Breast epithelium (tissue), 4 donors: Measurements from ENCODE around the gene ZMIZ1. TPM values are rescaled to one million over a fixed set of nuclear protein-coding genes. Genes with fewer than 3 reads are reported as not detected.
A peak's percentile ranks its signal among the peaks of the same experiment; 100 is the strongest.

Experiments used
- DNase-seq, 2 donors: peaks; one replicate each; pipeline ENCODE4 v3.0.0-alpha.2; 2019; ENCODE audit warnings: low spot score in 2 of 2
- H3K27ac ChIP-seq, 2 donors: fragments of 200-600 bp; sonication (generic) in 1 of 2; one replicate each; pipeline ENCODE4 v1.5.1; 2016 to 2019; ENCODE audit warnings: mild to moderate bottlenecking in 1 of 2
- H3K27me3 ChIP-seq, 2 donors: fragments of 200-600 bp; sonication (generic) in 1 of 2; one replicate each; pipeline versions ENCODE4 v1.5.1 to v1.6.0; 2017 to 2019; ENCODE audit warnings: control low read depth in 1 of 2, mild to moderate bottlenecking in 1 of 2
- H3K36me3 ChIP-seq: fragments of 200-600 bp; one replicate; pipeline ENCODE4 v1.5.1; 2019
- H3K4me1 ChIP-seq, 2 donors: fragments of 200-600 bp; sonication (generic); one replicate each; pipeline ENCODE4 v1.5.1; 2016 to 2019; ENCODE audit warnings: control low read depth in 1 of 2
- H3K4me3 ChIP-seq, 3 donors: fragments of 200-600 bp; sonication (generic); 1 replicate in 2 of 3; 2 replicates in 1 of 3; pipeline ENCODE4 v1.5.1; 2016 to 2019; ENCODE audit warnings: mild to moderate bottlenecking in 3 of 3, moderate library complexity in 2 of 3
- H3K9me3 ChIP-seq, 2 donors: fragments of 200-600 bp; sonication (generic) in 1 of 2; one replicate each; pipeline ENCODE4 v1.5.1; 2016 to 2019; ENCODE audit warnings: control low read depth in 1 of 2
- POLR2A ChIP-seq: fragments of 450-650 bp; IDR thresholded peaks from one replicate; pipeline ENCODE4 v1.6.1; 2016; ENCODE audit warnings: antibody characterized with exemption, mild to moderate bottlenecking, moderate library complexity
- POLR2AphosphoS5 ChIP-seq, 3 donors: sonication (generic); formaldehyde crosslinking; IDR thresholded peaks; one replicate each; pipeline ENCODE4 v1.6.1; 2017; ENCODE audit warnings: antibody characterized with exemption in 3 of 3
- intact Hi-C: fragments of 100-400 bp; cut with DNase I; formaldehyde crosslinking; loops from one replicate; pipeline ENCODE4 v1.15.1; 2023; ENCODE audit warnings: low total_unique reads
- total RNA-seq, 3 donors: library from RNA; depleted of rRNA; stranded (reverse); fragments of >200 nt; gene quantifications; one replicate each; pipeline ENCODE4 v1.1.0, GENCODE V29; 2016
- TF ChIP-seq, protein P1 (sequence below), 3 donors: fragments of 450-650 bp; IDR thresholded peaks; one replicate each; pipeline ENCODE4 v1.5.1; 2016 to 2017; ENCODE audit warnings: antibody characterized with exemption in 3 of 3, mild to moderate bottlenecking in 3 of 3, moderate library complexity in 3 of 3

The ZMIZ1 gene
- total RNA-seq, 3 donors from 2014 or later = 34.4 to 63.7 (median 39.8) TPM

DNA sequence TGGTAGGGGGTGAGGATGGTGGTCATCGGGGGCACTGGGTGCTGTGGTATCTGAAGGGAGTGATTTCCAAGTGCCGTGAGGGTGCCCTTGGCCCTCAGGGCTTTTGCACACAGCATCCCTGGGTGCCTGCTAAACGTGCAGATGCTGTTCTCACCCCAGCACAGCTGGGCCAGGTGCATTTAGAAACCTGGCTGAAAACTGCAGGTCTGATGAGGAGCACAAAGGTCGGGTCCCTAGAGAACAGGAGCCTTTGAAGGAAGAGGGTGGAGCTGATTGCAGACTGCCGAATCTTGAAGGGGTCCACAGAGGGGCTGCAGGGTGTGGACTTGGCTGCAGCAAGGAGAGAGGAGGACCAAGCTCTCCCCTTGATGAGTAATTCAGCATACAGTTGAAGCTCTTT lies 32.0 kb downstream of the ZMIZ1 start:
- Histone ChIP-seq H3K27ac (peak overlapping the region; percentile 90), H3K4me1 (peaks cover 25 to 56% of the 10 kb centered on the region in 2 donors), H3K27me3 (no peaks in the 10 kb centered on the region), H3K4me3 (no peak overlapping the region), H3K9me3 (no peaks in the 10 kb centered on the region), H3K36me3 (no peaks in the 10 kb centered on the region)
- TF ChIP-seq POLR2A (no peak), POLR2AphosphoS5 (IDR thresholded peaks at IDR 0.05) (no peak)
- TF ChIP-seq, protein P1, sequence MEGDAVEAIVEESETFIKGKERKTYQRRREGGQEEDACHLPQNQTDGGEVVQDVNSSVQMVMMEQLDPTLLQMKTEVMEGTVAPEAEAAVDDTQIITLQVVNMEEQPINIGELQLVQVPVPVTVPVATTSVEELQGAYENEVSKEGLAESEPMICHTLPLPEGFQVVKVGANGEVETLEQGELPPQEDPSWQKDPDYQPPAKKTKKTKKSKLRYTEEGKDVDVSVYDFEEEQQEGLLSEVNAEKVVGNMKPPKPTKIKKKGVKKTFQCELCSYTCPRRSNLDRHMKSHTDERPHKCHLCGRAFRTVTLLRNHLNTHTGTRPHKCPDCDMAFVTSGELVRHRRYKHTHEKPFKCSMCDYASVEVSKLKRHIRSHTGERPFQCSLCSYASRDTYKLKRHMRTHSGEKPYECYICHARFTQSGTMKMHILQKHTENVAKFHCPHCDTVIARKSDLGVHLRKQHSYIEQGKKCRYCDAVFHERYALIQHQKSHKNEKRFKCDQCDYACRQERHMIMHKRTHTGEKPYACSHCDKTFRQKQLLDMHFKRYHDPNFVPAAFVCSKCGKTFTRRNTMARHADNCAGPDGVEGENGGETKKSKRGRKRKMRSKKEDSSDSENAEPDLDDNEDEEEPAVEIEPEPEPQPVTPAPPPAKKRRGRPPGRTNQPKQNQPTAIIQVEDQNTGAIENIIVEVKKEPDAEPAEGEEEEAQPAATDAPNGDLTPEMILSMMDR (IDR thresholded peaks at IDR 0.05) = no peak
- intact Hi-C loops = no loop called here
- no peak for DNase-seq

DNA sequence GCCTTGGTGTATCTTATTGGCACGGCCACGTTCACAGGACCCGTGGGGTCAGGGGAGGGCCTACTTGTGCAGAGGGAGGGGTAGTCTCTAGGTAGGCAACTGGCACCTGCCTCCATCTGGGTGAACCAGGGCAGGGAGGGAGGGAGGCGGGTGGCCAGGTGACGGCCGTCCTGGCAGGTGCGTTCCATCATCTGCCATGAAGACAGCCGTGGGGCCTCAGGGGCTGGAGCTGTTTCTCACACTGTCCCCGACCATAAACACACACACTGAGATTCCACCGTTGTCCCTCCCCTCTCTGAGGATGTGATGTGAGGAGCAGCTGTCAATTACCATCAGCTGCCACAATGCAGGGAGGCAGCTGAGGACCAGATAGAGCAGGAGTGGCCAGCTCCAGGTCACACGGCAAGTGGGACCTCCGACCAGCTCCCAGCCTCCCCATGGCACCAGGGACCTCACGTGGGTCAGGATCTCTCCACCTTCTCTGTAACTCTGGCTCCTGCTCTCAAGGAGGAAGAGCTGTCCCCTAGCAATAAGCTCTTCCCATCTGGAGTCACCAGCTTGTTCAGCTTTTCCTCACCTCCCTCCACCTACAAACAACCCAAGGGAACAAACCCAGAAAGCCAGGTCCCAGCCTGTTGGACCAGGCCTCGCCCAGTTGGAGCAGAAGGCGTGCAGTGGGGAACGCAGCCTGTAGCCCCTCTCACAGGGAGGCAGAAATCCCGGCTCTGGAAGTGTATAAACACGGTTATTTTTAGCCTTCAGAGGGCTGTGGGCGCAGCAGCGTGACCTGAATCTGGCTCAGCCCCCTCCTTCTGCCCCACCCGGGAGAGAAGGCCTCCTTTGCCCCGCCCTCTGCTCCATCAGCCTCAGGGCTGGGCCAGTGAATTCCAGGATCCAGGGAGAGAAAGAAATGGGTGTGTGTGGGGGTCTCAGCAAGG lies 33.1 kb downstream of the ZMIZ1 start:
- intact Hi-C loops = no loop called here
- H3K4me1 ChIP-seq = peaks cover 25 to 56% of the 10 kb centered on the region in 2 donors
- TF ChIP-seq POLR2A (no peak), POLR2AphosphoS5 (IDR thresholded peaks at IDR 0.05) (no peak)
- TF ChIP-seq, protein P1 (IDR thresholded peaks at IDR 0.05) = no peak
- peak overlapping the region in 1 of 3 donors; percentile 31 for H3K4me3 ChIP-seq
- H3K9me3 ChIP-seq = no peaks in the 10 kb centered on the region
- H3K27me3 ChIP-seq = no peaks in the 10 kb centered on the region
- no peaks in the 10 kb centered on the region for H3K36me3 ChIP-seq
- H3K27ac ChIP-seq = peak overlapping the region; percentile 90
- DNase-seq = peak in 1 of 2 donors; percentile 57

DNA sequence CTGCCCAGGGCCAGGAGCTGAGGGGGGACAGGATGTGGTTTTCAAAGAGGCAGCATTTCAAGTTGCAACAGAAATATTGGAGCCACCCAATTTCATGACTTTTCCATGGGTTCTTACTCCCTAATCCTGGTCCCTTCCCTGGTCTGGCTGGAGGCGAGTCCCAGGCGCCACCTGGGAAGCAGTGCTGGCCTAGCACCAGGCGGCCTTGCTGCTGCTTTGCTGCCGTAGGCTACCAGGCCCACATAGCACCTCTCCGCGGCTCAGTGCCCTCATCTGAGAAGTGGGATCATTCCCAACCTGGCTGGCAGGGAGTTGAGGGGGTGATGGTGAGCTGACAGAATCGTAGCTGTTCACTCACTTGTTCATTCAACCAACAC lies 33.7 kb downstream of the ZMIZ1 start:
- TF ChIP-seq, protein P1 (IDR thresholded peaks at IDR 0.05) = no peak
- TF ChIP-seq POLR2A (no peak), POLR2AphosphoS5 (IDR thresholded peaks at IDR 0.05) (no peak)
- Histone ChIP-seq H3K4me3 (peak overlapping the region in 1 of 3 donors; percentile 31), H3K4me1 (peaks cover 23 to 55% of the 10 kb centered on the region in 2 donors), H3K27me3 (no peaks in the 10 kb centered on the region), H3K27ac (peak overlapping the region; percentile 90), H3K36me3 (no peaks in the 10 kb centered on the region), H3K9me3 (no peaks in the 10 kb centered on the region)
- intact Hi-C loops = no loop called here
- no peak for DNase-seq

DNA sequence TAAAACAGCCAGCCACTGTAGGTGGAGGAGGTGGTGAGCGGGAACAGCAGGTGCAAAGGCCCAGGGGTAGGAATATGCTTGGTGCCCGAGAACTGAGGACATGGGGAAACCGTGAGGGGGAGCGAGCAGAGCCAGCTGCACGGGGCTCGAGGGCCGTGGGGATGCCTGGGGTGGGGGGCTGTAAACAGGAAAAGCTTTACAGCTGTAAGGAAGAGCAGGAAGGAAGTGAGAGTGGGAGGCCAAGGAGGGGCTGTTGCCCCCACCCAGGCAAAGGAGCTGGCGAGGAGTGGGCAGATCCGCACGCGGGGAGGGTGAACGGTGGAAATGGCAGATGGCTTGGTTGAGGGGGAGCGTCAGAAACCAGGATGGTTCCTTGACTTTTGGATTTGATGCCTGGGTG lies 34.4 kb downstream of the ZMIZ1 start:
- Histone ChIP-seq H3K4me3 (no peak overlapping the region), H3K27ac (peak overlapping the region; percentile 90), H3K9me3 (no peaks in the 10 kb centered on the region), H3K36me3 (no peaks in the 10 kb centered on the region), H3K27me3 (no peaks in the 10 kb centered on the region), H3K4me1 (peaks cover 23 to 53% of the 10 kb centered on the region in 2 donors)
- DNase-seq = no peak
- intact Hi-C loops = no loop called here
- TF ChIP-seq POLR2AphosphoS5 (IDR thresholded peaks at IDR 0.05) = no peak
- TF ChIP-seq, protein P1 (IDR thresholded peaks at IDR 0.05) = no peak
- no peak for TF ChIP-seq POLR2A

DNA sequence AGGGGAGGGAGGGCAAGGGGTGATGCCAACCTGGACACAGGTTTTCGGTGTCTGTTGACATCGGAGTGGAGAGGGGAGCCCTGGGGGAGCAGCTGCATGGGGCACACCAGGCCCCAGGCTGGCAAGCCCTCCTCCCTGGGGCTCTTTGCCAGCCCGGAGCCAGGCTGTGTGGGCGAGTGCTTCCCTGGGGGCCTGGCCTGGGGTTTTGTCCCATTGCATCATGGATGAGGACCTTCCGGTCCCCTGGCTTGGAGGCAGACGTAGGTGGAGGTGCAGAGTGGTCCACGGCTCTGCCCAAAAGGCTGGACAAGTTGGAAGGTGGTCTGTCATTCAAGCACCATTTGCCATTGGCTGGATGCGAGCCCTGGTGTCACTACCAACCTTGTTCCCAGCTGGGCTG lies 34.8 kb downstream of the ZMIZ1 start:
- H3K36me3 ChIP-seq = no peaks in the 10 kb centered on the region
- no peak for TF ChIP-seq POLR2A
- TF ChIP-seq POLR2AphosphoS5 (IDR thresholded peaks at IDR 0.05) = no peak
- TF ChIP-seq, protein P1 (IDR thresholded peaks at IDR 0.05) = no peak
- H3K4me1 ChIP-seq = peaks cover 23 to 51% of the 10 kb centered on the region in 2 donors
- intact Hi-C loops = no loop called here
- no peaks in the 10 kb centered on the region for H3K27me3 ChIP-seq
- peak overlapping the region; percentile 90 for H3K27ac ChIP-seq
- no peak for DNase-seq
- no peaks in the 10 kb centered on the region for H3K9me3 ChIP-seq
- no peak overlapping the region for H3K4me3 ChIP-seq
